Large intestine (tissue), 3 donors: Measurements from ENCODE around the gene CDC5L. TPM values are rescaled to one million over a fixed set of nuclear protein-coding genes. Genes with fewer than 3 reads are reported as not detected.
"Not testable (repeated sequence)": the region's sequence is repeated elsewhere in the genome, so short reads cannot be mapped to it uniquely, and the experiment has no call there.

Source experiments
- DNase-seq, 2 donors: peaks; one replicate each; pipeline versions ENCODE4 v3.0.0 to v3.0.0-alpha.2; 2013
- H3K27ac ChIP-seq: one replicate; pipeline ENCODE4 v1.5.1; 2013; ENCODE audit warnings: low read length
- H3K27me3 ChIP-seq: 2 replicates; pipeline ENCODE4 v1.6.1; 2013; ENCODE audit warnings: low read length; ENCODE audit not compliant: control insufficient read depth, insufficient read depth
- H3K36me3 ChIP-seq: 2 replicates; pipeline ENCODE4 v1.6.1; 2013; ENCODE audit warnings: low read length; ENCODE audit not compliant: control insufficient read depth, insufficient read depth
- H3K4me1 ChIP-seq: one replicate; pipeline ENCODE4 v1.6.1; 2013; ENCODE audit warnings: low read length; ENCODE audit not compliant: control insufficient read depth, insufficient read depth
- H3K4me3 ChIP-seq: one replicate; pipeline ENCODE4 v1.5.1; 2013; ENCODE audit warnings: low read length
- H3K9me3 ChIP-seq: one replicate; pipeline ENCODE4 v1.6.1; 2013; ENCODE audit warnings: mild to moderate bottlenecking, low read depth, low read length, moderate library complexity; ENCODE audit not compliant: control insufficient read depth
- WGBS: methylation state at CpG from one replicate; pipeline ENCODE4 v1.1.5; 2013; ENCODE audit warnings: low lambda C conversion rate; ENCODE audit not compliant: insufficient coverage; 5-methylcytosine and 5-hydroxymethylcytosine counted together
- polyA plus RNA-seq: library from polyadenylated mRNA; unstranded; fragments of 120-200 nt; gene quantifications from one replicate; pipeline ENCODE4 v1.2.1, GENCODE V29; 2013

Gene CDC5L
- polyA plus RNA-seq, 1 donor = 21.2 TPM

DNA sequence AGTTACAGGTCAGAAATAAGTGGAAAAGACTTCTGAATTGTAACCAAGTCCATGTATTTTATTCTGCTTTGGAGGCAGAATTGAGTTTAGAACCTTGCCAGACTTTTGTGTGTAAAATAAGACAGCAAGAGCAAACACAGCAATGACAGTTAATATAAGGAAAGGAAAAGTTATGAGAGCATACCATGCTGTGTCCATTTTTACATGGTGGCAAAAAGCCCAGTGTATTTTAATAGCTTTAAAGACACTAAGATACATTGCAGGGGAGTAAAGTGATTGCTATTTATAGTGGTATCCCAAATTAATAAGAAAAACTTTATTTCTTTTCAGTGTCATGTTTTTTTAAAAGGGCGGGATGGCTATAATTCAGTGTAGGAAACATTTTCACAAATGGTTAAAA is 45.2 kb downstream of the CDC5L start:
- H3K27ac ChIP-seq = no peak overlapping the region
- no peaks in the 10 kb centered on the region for H3K4me1 ChIP-seq
- no peaks in the 10 kb centered on the region for H3K9me3 ChIP-seq
- no peak for DNase-seq
- H3K27me3 ChIP-seq = no peaks in the 10 kb centered on the region
- no peak overlapping the region for H3K4me3 ChIP-seq
- 100% methylated on average over 1 of the region's 1 CpG for WGBS
- peaks cover 35% of the 10 kb centered on the region for H3K36me3 ChIP-seq

GRCh38 chr6:44435500-44435899 is 48.0 kb downstream of the CDC5L start:
- H3K4me3 ChIP-seq = no peak overlapping the region
- H3K27ac ChIP-seq = no peak overlapping the region
- H3K9me3 ChIP-seq = no peaks in the 10 kb centered on the region
- H3K4me1 ChIP-seq = no peaks in the 10 kb centered on the region
- H3K36me3 ChIP-seq = peaks cover 24% of the 10 kb centered on the region
- no peak for DNase-seq
- no CpG with 5 or more reads among the region's 3 CpGs for WGBS
- no peaks in the 10 kb centered on the region for H3K27me3 ChIP-seq

DNA sequence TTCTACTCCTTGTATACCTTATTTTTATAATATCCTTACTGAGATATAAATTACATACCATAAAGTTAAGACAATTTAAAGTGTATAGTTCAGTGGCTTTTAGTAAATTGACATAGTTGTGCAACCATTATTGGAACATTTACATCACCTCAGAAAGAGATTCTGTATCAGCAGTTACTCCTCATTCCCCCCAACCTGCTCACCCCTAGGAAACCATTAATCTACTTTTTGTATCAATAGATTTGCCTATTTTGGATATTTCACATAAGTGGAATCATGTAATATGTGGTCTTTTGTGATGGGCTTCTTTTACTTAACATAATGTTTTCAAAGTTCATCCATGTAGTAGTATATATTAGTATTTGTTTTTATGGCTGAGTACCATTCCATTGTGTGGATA is 51.3 kb downstream of the CDC5L start:
- no peaks in the 10 kb centered on the region for H3K27me3 ChIP-seq
- H3K4me1 ChIP-seq = no peaks in the 10 kb centered on the region
- H3K4me3 ChIP-seq = no peak overlapping the region
- no peak for DNase-seq
- H3K36me3 ChIP-seq = peaks cover 33% of the 10 kb centered on the region
- H3K27ac ChIP-seq = no peak overlapping the region
- peaks cover 20% of the 10 kb centered on the region for H3K9me3 ChIP-seq

GRCh38 chr6:44439270-44440045 is 52.0 kb downstream of the CDC5L start:
- Histone ChIP-seq H3K27ac (no peak overlapping the region), H3K27me3 (no peaks in the 10 kb centered on the region), H3K36me3 (peaks cover 34% of the 10 kb centered on the region), H3K4me1 (no peaks in the 10 kb centered on the region), H3K4me3 (no peak overlapping the region), H3K9me3 (peaks cover 20% of the 10 kb centered on the region)
- WGBS = no CpG with 5 or more reads among the region's 6 CpGs
- no peak for DNase-seq

DNA sequence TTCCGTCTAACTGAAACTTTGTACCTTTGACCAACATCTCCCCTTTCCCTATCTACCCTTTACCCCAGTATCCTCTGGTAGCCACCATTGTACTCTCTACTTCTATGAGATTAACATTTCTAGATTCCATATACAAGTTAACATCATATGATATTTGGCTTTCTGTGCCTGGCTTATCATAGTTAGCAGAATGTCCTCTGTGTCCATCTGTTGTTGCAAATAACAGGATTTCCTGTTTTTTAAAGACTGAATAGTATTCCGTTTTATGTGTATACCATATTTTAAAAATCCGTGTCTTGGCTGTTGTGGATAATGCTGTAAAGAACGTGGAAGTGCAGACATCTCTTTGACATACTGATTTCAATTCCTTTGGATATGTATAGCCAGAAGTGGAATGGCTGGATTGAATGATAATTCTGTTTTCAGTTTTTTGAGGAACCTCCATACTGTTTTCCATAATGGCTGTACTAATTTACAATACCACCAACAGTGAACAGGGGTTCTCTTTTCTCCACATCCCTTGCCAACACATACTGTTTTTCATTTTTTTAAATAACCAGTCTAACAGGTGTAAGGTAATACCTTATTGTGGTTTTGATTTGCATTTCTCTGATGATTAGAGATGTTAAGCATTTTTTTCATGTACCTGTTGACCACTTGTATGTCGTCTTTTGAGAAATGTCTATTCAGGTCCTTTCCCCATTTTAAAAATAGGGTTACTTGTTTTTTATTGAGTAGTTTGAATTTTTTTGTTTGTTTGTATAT is 53.8 kb downstream of the CDC5L start:
- Histone ChIP-seq H3K36me3 (peaks cover 49% of the 10 kb centered on the region), H3K4me1 (no peaks in the 10 kb centered on the region), H3K9me3 (peaks cover 20% of the 10 kb centered on the region), H3K27me3 (no peaks in the 10 kb centered on the region), H3K4me3 (no peak overlapping the region), H3K27ac (no peak overlapping the region)
- 100% methylated on average over 2 of the region's 5 CpGs for WGBS
- no peak for DNase-seq

DNA sequence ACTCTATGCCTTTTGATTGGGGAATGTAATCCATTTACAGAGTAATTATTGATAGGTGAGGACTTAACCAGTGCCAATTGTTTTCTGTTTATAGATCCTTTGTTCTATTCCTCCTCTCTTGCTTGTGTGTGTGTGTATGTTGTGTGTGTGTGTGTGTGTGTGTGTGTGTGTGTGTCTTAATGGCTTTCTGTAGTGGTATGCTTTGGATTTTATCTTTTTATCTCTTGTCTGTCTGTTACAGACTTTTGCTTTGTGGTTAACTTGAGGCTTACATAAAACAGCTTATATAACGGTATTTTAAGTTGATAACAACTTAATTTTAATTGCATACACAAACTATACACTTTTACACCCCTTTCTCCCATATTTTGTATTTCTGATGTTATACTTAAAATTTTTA is 54.7 kb downstream of the CDC5L start:
- no peak overlapping the region for H3K4me3 ChIP-seq
- H3K27ac ChIP-seq = no peak overlapping the region
- DNase-seq = no peak
- WGBS = 89% methylated on average over 1 of the region's 1 CpG
- peaks cover 51% of the 10 kb centered on the region for H3K36me3 ChIP-seq
- H3K27me3 ChIP-seq = no peaks in the 10 kb centered on the region
- no peaks in the 10 kb centered on the region for H3K4me1 ChIP-seq
- peaks cover 20% of the 10 kb centered on the region for H3K9me3 ChIP-seq

GRCh38 chr6:44442833-44443444 is 55.4 kb downstream of the CDC5L start:
- no peaks in the 10 kb centered on the region for H3K27me3 ChIP-seq
- no peak overlapping the region for H3K4me3 ChIP-seq
- H3K4me1 ChIP-seq = no peaks in the 10 kb centered on the region
- H3K27ac ChIP-seq = no peak overlapping the region
- peaks cover 20% of the 10 kb centered on the region for H3K9me3 ChIP-seq
- DNase-seq = no peak
- H3K36me3 ChIP-seq = peaks cover 56% of the 10 kb centered on the region

- WGBS = no CpG with 5 or more reads among the region's 1 CpG
- DNase-seq = no peak
- no peak overlapping the region for H3K4me3 ChIP-seq
- peaks cover 20% of the 10 kb centered on the region for H3K9me3 ChIP-seq
- no peak overlapping the region for H3K27ac ChIP-seq
- no peaks in the 10 kb centered on the region for H3K27me3 ChIP-seq
- no peaks in the 10 kb centered on the region for H3K4me1 ChIP-seq
- H3K36me3 ChIP-seq = peaks cover 55% of the 10 kb centered on the region
Measured at GRCh38 chr6:44444853-44445252, 57.3 kb downstream of the CDC5L start.

GRCh38 chr6:44446626-44447300 is 59.3 kb downstream of the CDC5L start:
- peaks cover 46% of the 10 kb centered on the region for H3K36me3 ChIP-seq
- H3K27me3 ChIP-seq = no peaks in the 10 kb centered on the region
- peak in 1 of 2 donors; percentile 15 for DNase-seq
- H3K4me3 ChIP-seq = no peak overlapping the region
- 40% methylated on average over 1 of the region's 4 CpGs for WGBS
- peaks cover 15% of the 10 kb centered on the region for H3K9me3 ChIP-seq
- no peak overlapping the region for H3K27ac ChIP-seq
- no peaks in the 10 kb centered on the region for H3K4me1 ChIP-seq

GRCh38 chr6:44449181-44449580 is 61.7 kb downstream of the CDC5L start:
- WGBS = no CpG with 5 or more reads among the region's 2 CpGs
- H3K4me3 ChIP-seq, H3K9me3 ChIP-seq, H3K27ac ChIP-seq, H3K4me1 ChIP-seq, DNase-seq, H3K27me3 ChIP-seq: not testable (repeated sequence)
- H3K36me3 ChIP-seq = peaks cover 43% of the 10 kb centered on the region
